Amniotic stem cell (primary cell): ENCODE measurements around the gene BMPR1A.

Source experiments
- DNase-seq: peaks from one replicate; lab custom pipeline; 2025; lab: John Stamatoyannopoulos, UW

BMPR1A gene

GRCh38 chr10:86803156-86803555, 46.7 kb downstream of the BMPR1A start:
- DNase-seq = no peak

- no peak for DNase-seq
Measured at GRCh38 chr10:86804805-86805204, 48.4 kb downstream of the BMPR1A start.

GRCh38 chr10:86813101-86813500, 56.7 kb downstream of the BMPR1A start:
- DNase-seq = no peak

GRCh38 chr10:86813982-86814381, 57.6 kb downstream of the BMPR1A start:
- DNase-seq = no peak

GRCh38 chr10:86815035-86815617, 58.7 kb downstream of the BMPR1A start:
- DNase-seq = no peak

GRCh38 chr10:86815640-86816039, 59.2 kb downstream of the BMPR1A start:
- no peak for DNase-seq

- DNase-seq = no peak
Measured at GRCh38 chr10:86817246-86817645, 60.8 kb downstream of the BMPR1A start.

GRCh38 chr10:86819567-86819966, 63.1 kb downstream of the BMPR1A start:
- no peak for DNase-seq

- no peak for DNase-seq
Measured at GRCh38 chr10:86820509-86820908, 64.1 kb downstream of the BMPR1A start.

GRCh38 chr10:86821388-86821999, 65.1 kb downstream of the BMPR1A start:
- DNase-seq = no peak

GRCh38 chr10:86823565-86823964, 67.1 kb downstream of the BMPR1A start:
- DNase-seq = no peak

- DNase-seq = no peak
Measured at GRCh38 chr10:86824151-86824550, 67.7 kb downstream of the BMPR1A start.

GRCh38 chr10:86825366-86825765, 68.9 kb downstream of the BMPR1A start:
- DNase-seq = no peak

GRCh38 chr10:86827639-86828038, 71.2 kb downstream of the BMPR1A start:
- no peak for DNase-seq

GRCh38 chr10:86828145-86828544, 71.7 kb downstream of the BMPR1A start:
- DNase-seq = no peak

- DNase-seq = no peak
Measured at GRCh38 chr10:86829472-86829871, 73.1 kb downstream of the BMPR1A start.

GRCh38 chr10:86830043-86830591, 73.7 kb downstream of the BMPR1A start:
- no peak for DNase-seq

GRCh38 chr10:86833969-86834368, 77.5 kb downstream of the BMPR1A start:
- DNase-seq = no peak

GRCh38 chr10:86836044-86836443, 79.6 kb downstream of the BMPR1A start:
- DNase-seq = no peak

GRCh38 chr10:86837663-86838062, 81.2 kb downstream of the BMPR1A start:
- no peak for DNase-seq

GRCh38 chr10:86840498-86840897, 84.1 kb downstream of the BMPR1A start:
- no peak for DNase-seq

- no peak for DNase-seq
Measured at GRCh38 chr10:86846088-86846487, 89.7 kb downstream of the BMPR1A start.

- no peak for DNase-seq
Measured at GRCh38 chr10:86848747-86849146, 92.3 kb downstream of the BMPR1A start.
